ENCODE data around the gene NDUFB7.

- TF ChIP-seq POLR2A (IDR thresholded peaks at IDR 0.05; ENCODE audit: low read length) (no peak), GATA1 (IDR thresholded peaks at IDR 0.05; ENCODE audit: low read depth, low read length) (no peak)
Measured at GRCh38 chr19:14570864-14571527, 870 bp downstream of the NDUFB7 start.
